Loucy (cell line): ENCODE results near the gene PEAK1.

Experiments used
- EZH2phosphoT487 ChIP-seq: fragments of 200-600 bp; IDR thresholded peaks from 2 replicates; pipeline ENCODE4 v1.6.1; 2018; ENCODE audit warnings: antibody characterized with exemption, mild to moderate bottlenecking, moderate library complexity, borderline replicate concordance
- TF ChIP-seq, protein P1 (sequence below): fragments of 200-600 bp; sonication (generic); conservative IDR thresholded peaks from 2 replicates; pipeline ENCODE4 v1.5.1; 2014; ENCODE audit warnings: mild to moderate bottlenecking, antibody characterized with exemption, low read length

DNA sequence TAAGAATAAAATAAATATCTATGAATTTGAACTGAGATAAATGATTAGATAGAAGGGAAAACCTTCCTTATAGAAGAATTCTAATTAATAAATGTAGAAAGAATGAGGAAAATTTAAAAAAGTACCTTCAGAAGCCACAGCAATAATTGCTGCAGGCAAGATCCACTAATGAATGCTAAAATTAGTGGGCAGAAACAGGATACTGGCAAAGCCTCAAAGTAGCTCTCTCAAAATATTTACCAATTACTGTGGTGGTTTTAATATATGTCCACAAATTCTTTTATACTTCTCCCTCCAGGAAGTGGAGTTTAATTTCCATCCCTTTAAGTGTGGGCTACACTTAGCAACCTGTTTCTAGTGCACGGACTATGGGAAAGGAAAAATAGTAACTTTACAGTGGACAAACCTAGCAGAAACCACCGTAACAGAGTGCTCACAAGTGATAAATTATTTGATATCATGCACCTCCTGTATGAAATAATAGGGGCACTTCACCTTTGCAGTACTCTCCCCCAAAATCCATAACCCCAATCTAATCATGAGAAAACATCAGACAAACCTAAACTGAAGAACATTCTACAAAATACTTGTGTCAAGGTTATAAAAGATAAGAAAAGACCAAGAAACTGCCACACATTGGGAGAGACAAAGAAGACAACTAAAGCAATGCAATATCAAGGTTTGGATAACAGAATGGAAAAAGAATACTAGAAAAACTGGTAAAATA is 6.8 kb downstream of the PEAK1 start:
- no peak for TF ChIP-seq EZH2phosphoT487
- TF ChIP-seq, protein P1, sequence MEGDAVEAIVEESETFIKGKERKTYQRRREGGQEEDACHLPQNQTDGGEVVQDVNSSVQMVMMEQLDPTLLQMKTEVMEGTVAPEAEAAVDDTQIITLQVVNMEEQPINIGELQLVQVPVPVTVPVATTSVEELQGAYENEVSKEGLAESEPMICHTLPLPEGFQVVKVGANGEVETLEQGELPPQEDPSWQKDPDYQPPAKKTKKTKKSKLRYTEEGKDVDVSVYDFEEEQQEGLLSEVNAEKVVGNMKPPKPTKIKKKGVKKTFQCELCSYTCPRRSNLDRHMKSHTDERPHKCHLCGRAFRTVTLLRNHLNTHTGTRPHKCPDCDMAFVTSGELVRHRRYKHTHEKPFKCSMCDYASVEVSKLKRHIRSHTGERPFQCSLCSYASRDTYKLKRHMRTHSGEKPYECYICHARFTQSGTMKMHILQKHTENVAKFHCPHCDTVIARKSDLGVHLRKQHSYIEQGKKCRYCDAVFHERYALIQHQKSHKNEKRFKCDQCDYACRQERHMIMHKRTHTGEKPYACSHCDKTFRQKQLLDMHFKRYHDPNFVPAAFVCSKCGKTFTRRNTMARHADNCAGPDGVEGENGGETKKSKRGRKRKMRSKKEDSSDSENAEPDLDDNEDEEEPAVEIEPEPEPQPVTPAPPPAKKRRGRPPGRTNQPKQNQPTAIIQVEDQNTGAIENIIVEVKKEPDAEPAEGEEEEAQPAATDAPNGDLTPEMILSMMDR: no peak
